Vein endothelial cell (primary cell): ENCODE data around the gene KRTAP10-6. TPM values are rescaled to one million over a fixed set of nuclear protein-coding genes. Genes with fewer than 3 reads are reported as not detected.

Experiments used
- total RNA-seq: library from RNA; depleted of rRNA; stranded (reverse); fragments of >200 nt; gene quantifications from 2 replicates; pipeline ENCODE4 v1.2.3, GENCODE V29; 2012

KRTAP10-6 gene
- not detected in 2 replicates for total RNA-seq

GRCh38 chr21:44592446-44593311 lies at the start of gene KRTAP10-6:
Gene KRTAP10-6 (minus strand): TSS chr21:44592505. CDS start chr21:44592484, 21 bp downstream.

GRCh38 chr21:44637018-44637850 lies 44.9 kb upstream of the KRTAP10-6 start, which contains the start of gene KRTAP10-10:
Gene KRTAP10-10 (plus strand): TSS chr21:44637356. CDS start chr21:44637418, 62 bp downstream.

GRCh38 chr21:44626673-44627143 lies 34.4 kb upstream of the KRTAP10-6 start, which contains the start of gene KRTAP10-9:
Gene KRTAP10-9 (plus strand): TSS chr21:44627093. CDS start chr21:44627172, 79 bp downstream.

GRCh38 chr21:44612029-44612486 lies 19.8 kb upstream of the KRTAP10-6 start, which contains the start of gene KRTAP10-8:
Gene KRTAP10-8 (plus strand): TSS chr21:44612079. CDS start chr21:44612101, 22 bp downstream.

GRCh38 chr21:44600118-44600978 lies 8.0 kb upstream of the KRTAP10-6 start, which contains the start of gene KRTAP10-7:
Gene KRTAP10-7 (plus strand): TSS chr21:44600597. CDS start chr21:44600622, 25 bp downstream.

GRCh38 chr21:44580231-44580821 lies 12.0 kb downstream of the KRTAP10-6 start, which contains the start of gene KRTAP10-5:
Gene KRTAP10-5 (minus strand): TSS chr21:44580604. CDS start chr21:44580578, 26 bp downstream.

GRCh38 chr21:44573630-44574456 lies 18.5 kb downstream of the KRTAP10-6 start, which contains the start of gene KRTAP10-4:
Gene KRTAP10-4 (plus strand): TSS chr21:44573729. CDS start chr21:44573759, 30 bp downstream.

GRCh38 chr21:44558695-44559094 lies 33.6 kb downstream of the KRTAP10-6 start, which contains the start of gene KRTAP10-3:
Gene KRTAP10-3 (minus strand): TSS chr21:44558795. CDS start chr21:44558715, 80 bp downstream.

GRCh38 chr21:44551340-44551961 lies 40.9 kb downstream of the KRTAP10-6 start, which contains the start of gene KRTAP10-2:
Gene KRTAP10-2 (minus strand): TSS chr21:44551505. CDS start chr21:44551458, 47 bp downstream.

Other genes starting within 250 kb of the KRTAP10-6 start
- 0.33 and 1.1 TPM in 2 replicates for gene TRPM2, start 238.9 kb downstream of the KRTAP10-6 start, total RNA-seq
- 2.3 and 3.2 TPM in 2 replicates for gene LRRC3, start 137.0 kb downstream of the KRTAP10-6 start, total RNA-seq
- not detected in 2 replicates for gene KRTAP10-1, start 52.3 kb downstream of the KRTAP10-6 start, total RNA-seq
- not detected in 2 replicates for gene KRTAP10-2, start 41.0 kb downstream of the KRTAP10-6 start, total RNA-seq
- gene KRTAP10-3, start 33.7 kb downstream of the KRTAP10-6 start, total RNA-seq, result not detected in 2 replicates
- gene KRTAP10-4, start 18.8 kb downstream of the KRTAP10-6 start, total RNA-seq, result not detected in 2 replicates
- gene KRTAP10-5, start 11.9 kb downstream of the KRTAP10-6 start, total RNA-seq, result not detected in 2 replicates
- not detected in 2 replicates for gene KRTAP10-7, start 8.1 kb upstream of the KRTAP10-6 start, total RNA-seq
- not detected in 2 replicates for gene KRTAP10-8, start 19.6 kb upstream of the KRTAP10-6 start, total RNA-seq
- gene KRTAP10-9, start 34.6 kb upstream of the KRTAP10-6 start, total RNA-seq, result not detected in 2 replicates
- gene KRTAP10-10, start 44.9 kb upstream of the KRTAP10-6 start, total RNA-seq, result not detected in 2 replicates
- gene KRTAP10-11, start 53.9 kb upstream of the KRTAP10-6 start, total RNA-seq, result not detected in 2 replicates
- gene KRTAP12-4, start 62.2 kb upstream of the KRTAP10-6 start, total RNA-seq, result not detected in 2 replicates
- not detected in 2 replicates for gene KRTAP12-3, start 65.4 kb upstream of the KRTAP10-6 start, total RNA-seq
- gene KRTAP12-2, start 74.4 kb upstream of the KRTAP10-6 start, total RNA-seq, result not detected in 2 replicates
- gene KRTAP12-1, start 89.7 kb upstream of the KRTAP10-6 start, total RNA-seq, result not detected in 2 replicates
- not detected in 2 replicates for gene KRTAP10-12, start 104.7 kb upstream of the KRTAP10-6 start, total RNA-seq
- not detected in 2 replicates for gene TSPEAR, start 119.1 kb upstream of the KRTAP10-6 start, total RNA-seq
- gene UBE2G2, start 209.3 kb upstream of the KRTAP10-6 start, total RNA-seq, result 105 and 121 TPM in 2 replicates
- 96.0 and 96.6 TPM in 2 replicates for gene SUMO3, start 225.6 kb upstream of the KRTAP10-6 start, total RNA-seq